HG03159 (cell line): ENCODE results near the gene KRTAP5-11.
"Not testable (repeated sequence)": the region's sequence is repeated elsewhere in the genome, so short reads cannot be mapped to it uniquely, and the experiment has no call there.

Experiments
- ATAC-seq: cut with Tn5 transposase; IDR thresholded peaks from one replicate; pipeline ENCODE4 v1.9.1; 2021; ENCODE audit warnings: mild to moderate bottlenecking, moderate library complexity; ENCODE audit not compliant: unreplicated experiment

Gene KRTAP5-11

GRCh38 chr11:71582309-71582895, at the start of gene KRTAP5-11:
TSS of gene KRTAP5-11 (minus strand) at chr11:71582875. CDS start at chr11:71582837, 38 bp downstream.
- ATAC-seq: no peak

- not testable (repeated sequence) for ATAC-seq
Measured at GRCh38 chr11:71631551-71631950, 48.9 kb upstream of the KRTAP5-11 start.

GRCh38 chr11:71630071-71630470, 47.4 kb upstream of the KRTAP5-11 start:
- ATAC-seq: not testable (repeated sequence)

GRCh38 chr11:71628943-71629342, 46.3 kb upstream of the KRTAP5-11 start:
- not testable (repeated sequence) for ATAC-seq

GRCh38 chr11:71623226-71623625, 40.6 kb upstream of the KRTAP5-11 start:
- ATAC-seq: not testable (repeated sequence)

- not testable (repeated sequence) for ATAC-seq
Measured at GRCh38 chr11:71622561-71622960, 39.9 kb upstream of the KRTAP5-11 start.

GRCh38 chr11:71615003-71615402, 32.3 kb upstream of the KRTAP5-11 start:
- not testable (repeated sequence) for ATAC-seq

- not testable (repeated sequence) for ATAC-seq
Measured at GRCh38 chr11:71614366-71614917, 31.8 kb upstream of the KRTAP5-11 start.

- ATAC-seq: not testable (repeated sequence)
Measured at GRCh38 chr11:71613931-71614330, 31.3 kb upstream of the KRTAP5-11 start.

GRCh38 chr11:71611218-71611910, 28.7 kb upstream of the KRTAP5-11 start:
- not testable (repeated sequence) for ATAC-seq

- ATAC-seq: not testable (repeated sequence)
Measured at GRCh38 chr11:71608272-71608671, 25.6 kb upstream of the KRTAP5-11 start.

GRCh38 chr11:71607520-71608216, 25.0 kb upstream of the KRTAP5-11 start:
- not testable (repeated sequence) for ATAC-seq

GRCh38 chr11:71606853-71607519, 24.3 kb upstream of the KRTAP5-11 start:
- ATAC-seq: not testable (repeated sequence)

GRCh38 chr11:71604798-71605488, 22.3 kb upstream of the KRTAP5-11 start:
- not testable (repeated sequence) for ATAC-seq

GRCh38 chr11:71603221-71603620, 20.5 kb upstream of the KRTAP5-11 start:
- not testable (repeated sequence) for ATAC-seq

- ATAC-seq: not testable (repeated sequence)
Measured at GRCh38 chr11:71589546-71589920, 6.9 kb upstream of the KRTAP5-11 start.

- ATAC-seq: not testable (repeated sequence)
Measured at GRCh38 chr11:71588822-71589545, 6.3 kb upstream of the KRTAP5-11 start.

GRCh38 chr11:71588314-71588713, 5.6 kb upstream of the KRTAP5-11 start:
- ATAC-seq: not testable (repeated sequence)

- not testable (repeated sequence) for ATAC-seq
Measured at GRCh38 chr11:71585673-71586072, 3.0 kb upstream of the KRTAP5-11 start.

- not testable (repeated sequence) for ATAC-seq
Measured at GRCh38 chr11:71582969-71583368, 294 bp upstream of the KRTAP5-11 start.
